GM21447 (cell line): Measurements from ENCODE around the gene RTF2.
"Not testable (repeated sequence)": the region's sequence is repeated elsewhere in the genome, so short reads cannot be mapped to it uniquely, and the experiment has no call there.

Source experiments
- ATAC-seq: cut with Tn5 transposase; IDR thresholded peaks from one replicate; pipeline ENCODE4 v1.9.1; 2021; ENCODE audit not compliant: unreplicated experiment

Gene RTF2

GRCh38 chr20:56469077-56469449 lies 636 bp downstream of the RTF2 start:
- ATAC-seq = no peak

- ATAC-seq = no peak
Observed at GRCh38 chr20:56483970-56484369, 15.5 kb downstream of the RTF2 start.

GRCh38 chr20:56487216-56487615 lies 18.8 kb downstream of the RTF2 start:
- ATAC-seq = no peak

GRCh38 chr20:56488566-56488965 lies 20.1 kb downstream of the RTF2 start:
- no peak for ATAC-seq

GRCh38 chr20:56501116-56501515 lies 32.7 kb downstream of the RTF2 start:
- no peak for ATAC-seq

GRCh38 chr20:56503916-56504315 lies 35.5 kb downstream of the RTF2 start:
- ATAC-seq = no peak

GRCh38 chr20:56504373-56505005 lies 36.1 kb downstream of the RTF2 start:
- ATAC-seq = no peak

- ATAC-seq = no peak
Observed at GRCh38 chr20:56506103-56506502, 37.7 kb downstream of the RTF2 start.

GRCh38 chr20:56511926-56512325 lies 43.5 kb downstream of the RTF2 start:
- ATAC-seq = no peak

- no peak for ATAC-seq
Observed at GRCh38 chr20:56513161-56514150, 45.0 kb downstream of the RTF2 start.

GRCh38 chr20:56516631-56517030 lies 48.2 kb downstream of the RTF2 start:
- no peak for ATAC-seq

GRCh38 chr20:56517211-56517610 lies 48.8 kb downstream of the RTF2 start:
- ATAC-seq = no peak

- ATAC-seq = no peak
Observed at GRCh38 chr20:56517641-56518040, 49.2 kb downstream of the RTF2 start.

- ATAC-seq = no peak
Observed at GRCh38 chr20:56518126-56518525, 49.7 kb downstream of the RTF2 start.

GRCh38 chr20:56518721-56519398 lies 50.4 kb downstream of the RTF2 start:
- ATAC-seq = no peak

GRCh38 chr20:56519551-56519950 lies 51.1 kb downstream of the RTF2 start:
- ATAC-seq = no peak

- ATAC-seq = no peak
Observed at GRCh38 chr20:56520180-56520579, 51.8 kb downstream of the RTF2 start.

GRCh38 chr20:56520746-56521354 lies 52.4 kb downstream of the RTF2 start:
- ATAC-seq = not testable (repeated sequence)

- no peak for ATAC-seq
Observed at GRCh38 chr20:56522311-56522710, 53.9 kb downstream of the RTF2 start.

GRCh38 chr20:56524444-56524843 lies 56.0 kb downstream of the RTF2 start, which contains the start of gene FAM209A:
Gene FAM209A, plus strand, starts transcription at chr20:56524744. Its CDS starts 65 bp downstream, at chr20:56524809.
- not testable (repeated sequence) for ATAC-seq

- no peak for ATAC-seq
Observed at GRCh38 chr20:56527521-56527920, 59.1 kb downstream of the RTF2 start.
